Epithelial cell of proximal tubule (primary cell): ENCODE data around the gene SLC10A1. TPM values are rescaled to one million over a fixed set of nuclear protein-coding genes. Genes with fewer than 3 reads are reported as not detected.

Experiments
- DNase-seq: peaks from one replicate; pipeline ENCODE4 v3.0.0-alpha.2; 2011; ENCODE audit warnings: low read depth
- H3K4me3 ChIP-seq: 2 replicates; pipeline ENCODE4 v1.5.1; 2011; ENCODE audit warnings: low read depth, mild to moderate bottlenecking, low read length
- CTCF ChIP-seq: conservative IDR thresholded peaks from 2 replicates; pipeline ENCODE4 v1.5.1; 2012; ENCODE audit warnings: low read depth, mild to moderate bottlenecking, low read length
- total RNA-seq: library from RNA; depleted of rRNA; stranded (reverse); fragments of >200 nt; gene quantifications from 2 replicates; pipeline ENCODE4 v1.2.3, GENCODE V29; 2015

SLC10A1 gene
- total RNA-seq, 1 donor from 2014 or later = not detected

DNA sequence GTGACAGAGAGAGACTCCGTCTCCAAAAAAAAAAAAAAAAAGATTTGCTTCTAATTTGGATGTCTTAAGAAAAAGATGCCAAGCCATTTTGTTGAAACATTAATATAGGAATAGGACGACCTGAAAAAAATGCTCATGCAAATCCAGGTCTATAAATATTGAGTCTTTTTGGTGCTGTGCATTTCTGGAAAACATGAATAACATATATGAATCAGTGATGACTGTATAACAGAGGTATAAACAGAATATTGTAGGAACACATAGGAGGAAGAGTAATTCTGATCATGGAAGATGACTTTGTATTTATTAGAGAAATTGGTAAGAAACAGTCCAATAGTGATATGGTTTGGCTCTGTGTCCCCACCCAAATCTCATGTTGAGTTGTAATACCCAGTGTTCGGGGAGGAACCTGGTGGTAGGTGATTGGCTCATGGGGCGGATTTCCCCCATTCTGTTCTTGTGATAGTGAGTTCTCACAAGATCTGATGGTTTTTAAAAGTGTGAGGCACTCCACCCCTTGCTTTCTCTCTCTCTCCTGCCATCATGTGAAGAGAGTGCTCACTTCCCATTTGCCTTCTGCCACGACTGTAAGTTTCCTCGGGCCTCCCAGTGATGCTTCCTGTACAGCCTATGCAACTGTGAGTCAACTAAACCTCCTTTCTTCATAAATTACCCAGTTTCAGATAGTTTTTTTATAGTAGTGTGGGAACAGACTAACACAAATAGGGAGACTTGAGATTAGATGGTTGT, 33.1 kb downstream of the SLC10A1 start:
- H3K4me3 ChIP-seq = no peak overlapping the region
- no peak for DNase-seq

DNA sequence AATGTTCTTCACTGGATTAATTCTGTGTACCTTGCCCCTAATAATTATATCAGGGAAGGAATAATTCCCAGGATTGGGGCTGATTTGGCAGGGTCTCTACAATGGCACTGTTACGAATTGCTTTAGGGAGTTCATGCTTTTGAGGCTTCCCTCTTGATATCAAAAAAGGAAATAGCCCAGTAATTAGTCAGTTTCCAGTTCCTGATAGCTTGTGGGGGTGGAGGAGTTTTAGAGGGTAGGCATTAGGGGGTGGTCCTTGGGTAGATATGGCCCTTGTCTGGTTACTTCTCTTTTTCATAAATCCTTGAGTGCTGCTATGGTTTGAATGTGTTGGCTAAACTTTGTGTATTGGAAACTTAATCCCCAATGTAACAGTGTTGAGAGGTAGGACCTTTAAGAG, 36.2 kb downstream of the SLC10A1 start:
- H3K4me3 ChIP-seq = no peak overlapping the region
- DNase-seq = no peak
- no peak for TF ChIP-seq CTCF

More for the DNA sequence above, 33.1 kb downstream of the SLC10A1 start:
- no peak for TF ChIP-seq CTCF

DNA sequence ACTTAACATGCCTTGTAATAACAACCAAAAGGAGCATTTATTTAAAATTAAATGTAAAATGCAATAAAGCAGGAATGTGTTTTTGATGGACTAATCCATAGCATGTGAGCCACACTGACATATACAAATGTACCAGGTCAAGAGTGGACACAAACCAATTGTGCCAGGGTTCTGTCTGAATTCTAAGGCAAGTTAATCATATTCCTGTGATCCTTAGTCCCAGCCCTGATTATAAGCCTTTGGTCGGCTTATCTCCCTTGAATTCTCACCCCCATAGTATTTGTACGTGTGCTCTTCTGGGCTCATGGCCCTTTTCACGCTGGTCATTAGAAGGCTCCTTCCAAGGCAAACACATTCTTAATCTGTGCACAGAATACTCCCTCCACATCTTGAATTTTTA, 40.7 kb downstream of the SLC10A1 start:
- TF ChIP-seq CTCF = no peak
- no peak for DNase-seq
- no peak overlapping the region for H3K4me3 ChIP-seq

GRCh38 chr14:69755784-69756183, 41.3 kb downstream of the SLC10A1 start:
- no peak overlapping the region for H3K4me3 ChIP-seq
- no peak for DNase-seq
- no peak for TF ChIP-seq CTCF

- no peak for TF ChIP-seq CTCF
- H3K4me3 ChIP-seq = no peak overlapping the region
- no peak for DNase-seq
Observed at GRCh38 chr14:69755296-69755695, 41.7 kb downstream of the SLC10A1 start.

GRCh38 chr14:69754487-69754886, 42.6 kb downstream of the SLC10A1 start:
- H3K4me3 ChIP-seq = no peak overlapping the region
- TF ChIP-seq CTCF = no peak
- DNase-seq = no peak

GRCh38 chr14:69753860-69754259, 43.2 kb downstream of the SLC10A1 start:
- no peak for TF ChIP-seq CTCF
- H3K4me3 ChIP-seq = no peak overlapping the region
- DNase-seq = no peak
